AG08395 (cell line): ENCODE results near the gene LYRM4.

Source experiments
- DNase-seq: peaks from one replicate; pipeline ENCODE4 v3.0.0; 2012; ENCODE audit warnings: mixed read lengths, low spot score

LYRM4 gene

GRCh38 chr6:5205877-5206850 is 54.6 kb downstream of the LYRM4 start:
- DNase-seq, result peak; percentile 49

DNA sequence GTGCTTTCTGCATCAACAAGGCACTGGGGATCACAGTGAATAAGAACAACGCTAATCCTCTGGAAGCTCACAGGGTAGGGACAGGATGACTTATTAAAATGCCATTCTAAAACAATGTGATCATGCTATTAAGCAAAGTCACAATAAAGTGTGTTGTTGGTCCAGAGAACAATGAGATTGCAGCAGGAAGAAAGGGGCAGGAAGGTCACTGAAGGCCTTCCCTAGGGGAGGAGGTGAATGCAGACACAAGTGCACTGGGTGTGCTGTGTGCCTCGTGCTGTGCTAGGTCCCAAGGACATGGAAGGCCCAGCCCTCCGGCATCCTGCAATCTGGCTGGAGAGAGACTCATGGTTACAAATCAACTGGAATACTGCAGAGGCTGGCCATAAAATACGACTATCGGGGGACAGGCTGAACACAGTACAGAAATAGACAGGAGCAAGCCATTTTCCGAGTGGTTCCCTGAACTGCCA is 55.7 kb downstream of the LYRM4 start:
- DNase-seq, result no peak

DNA sequence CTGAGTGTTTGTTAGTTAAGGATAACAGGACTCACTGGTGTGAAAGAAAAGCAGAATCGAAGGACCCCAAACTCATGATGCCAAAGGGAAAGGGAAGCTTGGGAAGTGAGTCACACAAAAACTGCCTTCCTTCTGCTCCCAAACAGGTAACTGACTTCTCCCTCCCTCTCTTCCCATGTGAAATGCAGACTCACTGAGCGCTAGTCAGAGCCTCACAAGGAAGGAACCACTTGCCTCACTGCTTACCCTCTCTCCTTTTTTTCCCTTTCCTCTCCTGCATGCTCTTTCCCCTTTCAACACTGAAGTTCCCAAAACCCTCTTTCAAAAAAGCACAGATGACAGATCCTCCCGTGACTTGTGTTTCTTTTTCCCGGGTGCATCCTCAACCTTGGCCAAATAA is 56.4 kb downstream of the LYRM4 start:
- no peak for DNase-seq

GRCh38 chr6:5203546-5203945 is 57.2 kb downstream of the LYRM4 start:
- no peak for DNase-seq

GRCh38 chr6:5202941-5203340 is 57.8 kb downstream of the LYRM4 start:
- DNase-seq, result no peak

DNA sequence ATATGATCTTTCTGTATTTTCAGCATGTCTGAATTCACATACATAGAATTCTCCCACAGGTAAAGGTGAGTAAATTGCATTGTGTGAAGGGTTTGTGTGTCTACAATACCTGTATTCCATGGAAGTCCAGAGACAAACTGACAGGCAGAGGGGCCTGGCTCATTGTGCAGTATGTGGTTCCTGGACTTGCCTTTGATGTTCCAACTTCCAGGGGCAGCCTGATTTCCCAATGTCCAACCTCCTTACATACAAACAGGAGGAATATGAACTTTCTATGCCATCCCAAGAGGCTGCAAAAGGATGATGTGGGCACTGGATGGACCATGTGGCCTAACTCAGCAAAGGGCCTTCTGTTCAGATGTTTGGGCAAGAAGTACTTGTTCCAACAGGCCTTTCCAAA is 58.5 kb downstream of the LYRM4 start:
- DNase-seq, result no peak

DNA sequence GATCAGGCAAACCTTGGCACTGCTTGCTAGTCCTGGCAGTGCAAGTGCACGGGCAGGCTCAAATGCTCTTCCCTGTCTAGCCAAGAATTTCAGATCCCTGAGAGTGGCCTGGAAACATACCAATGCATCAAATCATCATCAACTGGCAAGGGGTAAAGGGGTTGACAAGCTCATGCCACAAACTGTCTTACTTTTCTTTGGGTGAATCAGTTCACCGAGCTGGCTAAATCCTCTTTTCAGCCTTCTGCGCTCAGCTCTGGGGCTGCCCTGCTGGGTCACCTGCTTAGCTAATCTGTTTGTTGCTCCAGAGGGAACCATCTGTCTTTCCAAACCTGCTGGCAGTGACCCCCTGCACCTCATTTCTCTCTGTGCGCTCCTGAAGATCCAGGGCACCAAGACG is 59.5 kb downstream of the LYRM4 start:
- no peak for DNase-seq

- DNase-seq, result no peak
Observed at GRCh38 chr6:5199702-5200101, 61.0 kb downstream of the LYRM4 start.

DNA sequence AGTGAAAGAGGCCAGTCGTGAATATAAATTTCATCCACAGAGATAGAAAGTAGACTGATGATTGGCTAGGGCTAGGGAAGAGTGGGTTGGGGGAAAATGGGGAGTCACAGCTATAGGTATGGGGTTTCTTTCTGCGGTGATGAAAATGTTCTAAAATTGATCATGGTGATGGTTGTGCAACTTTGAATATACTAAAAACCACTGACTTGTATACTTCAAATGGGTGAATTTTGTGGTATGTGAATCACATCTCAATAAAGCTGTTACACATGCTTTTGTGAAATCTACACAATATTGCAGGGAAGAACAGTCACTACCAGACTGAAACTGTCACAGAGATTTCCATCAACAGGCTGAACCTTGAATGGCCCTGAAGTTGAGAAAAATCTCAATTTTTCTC is 61.5 kb downstream of the LYRM4 start:
- no peak for DNase-seq

DNA sequence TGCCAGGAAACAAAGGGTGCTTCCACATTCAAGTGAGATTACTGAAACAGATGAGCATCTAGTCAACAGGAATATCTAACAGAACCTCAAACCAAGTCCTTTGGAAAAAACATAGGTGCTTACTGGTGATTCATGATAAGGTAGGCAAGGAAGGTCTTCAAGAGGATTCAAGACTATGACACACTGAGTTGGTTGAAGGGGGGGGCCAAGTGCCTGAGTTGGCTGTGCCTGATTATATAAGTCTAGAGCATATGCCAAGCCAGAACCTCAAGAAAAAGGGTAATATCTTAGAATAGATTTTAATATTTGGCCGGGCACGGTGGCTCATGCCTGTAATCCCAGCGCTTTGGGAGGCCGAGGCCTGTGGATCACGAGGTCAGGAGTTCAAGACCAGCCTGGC is 63.7 kb downstream of the LYRM4 start:
- no peak for DNase-seq

DNA sequence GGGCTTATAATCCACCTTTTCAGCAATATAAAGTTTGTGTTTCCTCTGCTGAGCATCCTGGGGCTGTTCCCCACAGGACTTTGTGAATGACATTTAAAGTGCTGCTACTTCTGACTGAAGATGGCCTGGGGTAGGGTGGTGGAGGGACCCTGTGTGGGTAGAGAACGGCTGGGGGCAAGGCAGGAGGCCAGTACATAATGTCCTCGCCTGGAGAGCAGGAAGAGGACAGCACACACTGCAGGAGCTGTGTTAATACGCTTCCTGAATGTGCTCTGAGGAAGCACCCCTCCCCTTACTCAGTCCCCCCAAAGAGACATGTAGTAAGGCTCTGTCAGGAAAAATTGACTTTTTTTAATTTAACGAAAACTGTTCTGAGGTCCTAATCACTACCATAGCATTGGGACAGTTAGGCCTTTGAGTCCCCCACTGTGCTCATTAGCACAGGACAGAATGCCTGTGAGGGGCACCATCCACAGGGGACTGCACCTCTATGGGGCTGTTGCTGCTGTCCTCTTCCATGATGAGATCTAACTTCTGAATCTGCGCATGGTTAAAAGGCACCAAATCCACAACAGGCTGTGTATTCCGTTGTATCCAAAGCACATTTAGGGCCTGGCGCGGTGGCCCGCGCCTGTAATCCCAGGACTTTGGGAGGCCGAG is 68.5 kb downstream of the LYRM4 start:
- no peak for DNase-seq

GRCh38 chr6:5191722-5192121 is 69.0 kb downstream of the LYRM4 start:
- DNase-seq, result no peak

DNA sequence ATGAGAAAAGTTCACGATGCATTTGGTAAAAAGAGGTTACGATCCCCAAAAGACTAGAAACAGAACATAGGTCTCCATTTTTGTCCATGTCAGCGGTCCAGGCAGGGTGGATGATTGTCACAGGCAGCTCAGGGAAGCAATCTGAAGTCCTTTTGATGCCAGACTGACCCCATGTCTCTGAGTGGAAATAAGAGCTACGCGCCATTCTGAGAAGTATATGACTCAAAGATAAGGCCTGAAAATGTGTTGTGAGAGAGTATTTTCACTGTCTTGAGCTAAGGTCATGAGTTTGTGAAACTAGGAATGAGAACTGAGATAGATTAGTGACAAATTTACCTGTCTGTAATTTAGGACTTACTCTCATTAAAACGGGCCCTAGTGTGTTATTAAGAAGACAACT is 69.5 kb downstream of the LYRM4 start:
- no peak for DNase-seq

DNA sequence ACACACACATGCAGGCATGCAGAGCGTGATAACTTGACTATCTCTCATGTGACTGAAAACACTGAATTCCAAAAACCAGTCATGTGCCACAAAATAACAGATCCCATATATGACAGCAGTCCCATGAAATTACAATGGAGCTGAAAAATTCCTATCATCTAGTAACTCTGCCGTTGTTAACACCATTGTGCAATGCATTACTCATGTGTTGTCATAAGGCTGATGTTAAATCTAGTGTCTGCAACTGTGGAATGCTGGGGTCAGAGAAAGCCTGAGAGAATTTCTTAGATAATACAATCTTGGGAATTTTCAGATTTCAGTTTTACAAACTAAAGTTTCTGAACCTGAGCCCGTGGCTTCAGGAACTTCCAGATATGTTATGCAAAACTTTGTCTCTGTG is 70.2 kb downstream of the LYRM4 start:
- DNase-seq, result peak; percentile 87

- no peak for DNase-seq
Observed at GRCh38 chr6:5188646-5189045, 72.1 kb downstream of the LYRM4 start.

GRCh38 chr6:5184878-5185277 is 75.9 kb downstream of the LYRM4 start:
- DNase-seq, result no peak

GRCh38 chr6:5184218-5184617 is 76.5 kb downstream of the LYRM4 start:
- DNase-seq, result no peak

DNA sequence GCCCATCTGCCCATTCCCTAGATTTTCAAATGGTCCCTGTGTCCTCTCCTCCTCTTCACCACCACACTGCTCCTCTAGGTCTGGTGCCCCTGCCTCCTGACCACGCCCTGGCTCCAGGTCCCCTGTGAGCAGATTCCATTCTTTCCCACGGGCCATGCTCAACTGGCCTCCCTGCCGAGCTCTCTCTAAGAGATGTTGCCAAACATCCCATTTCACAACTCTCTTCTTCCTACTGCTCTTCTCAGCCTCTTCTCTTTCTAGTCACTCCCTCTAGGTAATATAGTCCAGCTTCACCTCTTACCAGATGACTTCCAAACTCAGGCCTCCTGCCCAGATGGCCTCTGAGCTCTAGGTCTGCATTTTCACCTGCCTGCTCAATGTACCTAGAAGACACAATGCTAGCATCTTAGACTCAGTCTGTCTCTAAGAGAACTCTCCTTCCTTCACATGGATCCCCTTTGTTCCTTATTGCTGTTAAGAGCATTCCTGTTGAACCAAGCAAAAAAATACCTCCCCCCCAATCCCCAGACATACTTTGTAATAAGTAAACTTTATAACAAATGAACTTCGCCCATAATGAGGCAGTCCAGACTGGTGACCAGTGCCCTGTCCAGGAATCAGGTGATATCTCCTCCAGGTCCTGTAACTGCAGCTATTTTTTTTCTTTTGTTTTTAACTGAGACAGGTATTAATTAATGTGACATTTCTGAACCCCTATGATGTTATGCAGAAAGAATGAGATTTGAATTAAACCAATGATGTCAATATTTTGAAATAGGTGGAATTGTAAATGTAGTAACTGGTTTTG is 79.0 kb downstream of the LYRM4 start:
- DNase-seq, result no peak

GRCh38 chr6:5180636-5181035 is 80.1 kb downstream of the LYRM4 start:
- DNase-seq, result no peak

- DNase-seq, result no peak
Observed at GRCh38 chr6:5179917-5180316, 80.8 kb downstream of the LYRM4 start.

DNA sequence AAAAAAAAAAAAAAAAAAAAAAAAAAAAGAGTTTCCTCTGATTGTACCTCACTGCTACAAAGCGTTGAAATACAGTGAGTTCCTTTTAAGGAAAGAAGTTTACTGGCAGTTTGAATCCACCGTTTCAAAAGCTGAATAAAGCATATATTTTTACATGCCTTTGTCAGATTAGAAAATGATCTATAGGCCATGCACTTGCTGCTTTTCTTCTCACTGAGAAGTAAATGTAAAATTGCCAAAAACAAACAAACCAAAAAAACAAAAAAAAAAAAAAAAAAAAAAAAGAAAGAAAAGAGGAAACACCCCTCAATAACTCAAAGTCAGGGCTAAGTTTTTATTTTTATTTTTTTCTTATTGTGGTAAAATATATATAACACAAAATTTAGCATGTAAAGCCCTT is 81.9 kb downstream of the LYRM4 start:
- DNase-seq, result no peak

- no peak for DNase-seq
Observed at GRCh38 chr6:5175635-5176034, 85.1 kb downstream of the LYRM4 start.
